ENCODE data around the gene BSDC1. TPM values are rescaled to one million over a fixed set of nuclear protein-coding genes. Genes with fewer than 3 reads are reported as not detected.

BSDC1 gene
- total RNA-seq, 1 donor from 2014 or later: 38.6 TPM

- no peak for DNase-seq (ENCODE audit: low read depth, low spot score)
- no peak for TF ChIP-seq CTCF (conservative IDR thresholded peaks at IDR 0.05)
- H3K9me3 Mint-ChIP-seq: peaks cover 4% of the 10 kb centered on the region
- H3K27me3 Mint-ChIP-seq (ENCODE audit: low read depth): peaks cover 4% of the 10 kb centered on the region
- peaks cover 5% of the 10 kb centered on the region for H3K36me3 Mint-ChIP-seq (ENCODE audit: low read depth)
- peak overlapping the region; percentile 90 for H3K4me3 Mint-ChIP-seq
- H3K4me1 Mint-ChIP-seq: peaks cover 55% of the 10 kb centered on the region
- H3K27ac Mint-ChIP-seq (ENCODE audit: unreplicated experiment): peak overlapping the region; percentile 95
These were observed 45.0 kb downstream of the BSDC1 start for GRCh38 chr1:32349211-32349708.

GRCh38 chr1:32346532-32347157, 47.6 kb downstream of the BSDC1 start:
- H3K4me1 Mint-ChIP-seq: peaks cover 36% of the 10 kb centered on the region
- no peak for TF ChIP-seq CTCF (conservative IDR thresholded peaks at IDR 0.05)
- H3K36me3 Mint-ChIP-seq (ENCODE audit: low read depth): peaks cover 5% of the 10 kb centered on the region
- H3K27ac Mint-ChIP-seq (ENCODE audit: unreplicated experiment): peak overlapping the region; percentile 30
- peaks cover 4% of the 10 kb centered on the region for H3K27me3 Mint-ChIP-seq (ENCODE audit: low read depth)
- peaks cover 4% of the 10 kb centered on the region for H3K9me3 Mint-ChIP-seq
- H3K4me3 Mint-ChIP-seq: peak overlapping the region; percentile 72
- no peak for DNase-seq (ENCODE audit: low read depth, low spot score)

- peaks cover 4% of the 10 kb centered on the region for H3K27me3 Mint-ChIP-seq (ENCODE audit: low read depth)
- no peak for TF ChIP-seq CTCF (conservative IDR thresholded peaks at IDR 0.05)
These were observed 48.9 kb downstream of the BSDC1 start for GRCh38 chr1:32345289-32345827.

DNA sequence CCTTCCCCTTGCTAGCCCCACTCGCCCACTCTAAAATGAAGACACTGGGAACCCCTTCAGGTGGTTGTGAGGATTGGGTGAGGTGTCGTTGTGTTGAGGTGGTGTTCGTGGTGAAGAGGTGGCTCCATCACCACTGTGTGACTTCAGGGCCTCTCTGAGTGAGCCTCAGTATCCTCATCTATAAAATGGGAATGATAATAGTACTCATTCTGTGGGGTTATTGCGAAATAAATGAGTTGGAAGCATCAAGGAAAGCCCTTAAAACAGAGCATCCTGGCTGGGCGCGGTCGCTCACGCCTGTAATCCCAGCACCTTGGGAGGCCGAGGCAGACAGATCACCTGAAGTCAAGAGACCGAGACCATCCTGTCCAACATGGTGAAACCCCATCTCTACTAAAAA, 51.5 kb downstream of the BSDC1 start:
- H3K9me3 Mint-ChIP-seq: no peaks in the 10 kb centered on the region
- H3K4me3 Mint-ChIP-seq: no peak overlapping the region
- TF ChIP-seq CTCF (conservative IDR thresholded peaks at IDR 0.05): no peak
- no peak for DNase-seq (ENCODE audit: low read depth, low spot score)
- no peaks in the 10 kb centered on the region for H3K36me3 Mint-ChIP-seq (ENCODE audit: low read depth)
- no peak overlapping the region for H3K27ac Mint-ChIP-seq (ENCODE audit: unreplicated experiment)
- H3K27me3 Mint-ChIP-seq (ENCODE audit: low read depth): peaks cover 2% of the 10 kb centered on the region
- H3K4me1 Mint-ChIP-seq: peaks cover 42% of the 10 kb centered on the region

More at GRCh38 chr1:32345289-32345827, 48.9 kb downstream of the BSDC1 start:
- Mint-ChIP-seq H3K4me3 (peak overlapping the region; percentile 8), H3K4me1 (peaks cover 38% of the 10 kb centered on the region), H3K36me3 (ENCODE audit: low read depth) (peaks cover 3% of the 10 kb centered on the region), H3K27ac (ENCODE audit: unreplicated experiment) (no peak overlapping the region), H3K9me3 (peaks cover under 1% of the 10 kb centered on the region)
- no peak for DNase-seq (ENCODE audit: low read depth, low spot score)

- Mint-ChIP-seq H3K4me1 (peaks cover 46% of the 10 kb centered on the region), H3K36me3 (ENCODE audit: low read depth) (no peaks in the 10 kb centered on the region), H3K27ac (ENCODE audit: unreplicated experiment) (no peak overlapping the region), H3K27me3 (ENCODE audit: low read depth) (peaks cover 2% of the 10 kb centered on the region), H3K9me3 (no peaks in the 10 kb centered on the region), H3K4me3 (no peak overlapping the region)
- no peak for DNase-seq (ENCODE audit: low read depth, low spot score)
- TF ChIP-seq CTCF (conservative IDR thresholded peaks at IDR 0.05): no peak
These were observed 52.3 kb downstream of the BSDC1 start for GRCh38 chr1:32341971-32342370.

Measured in neural crest cell (in vitro differentiated cells).